ENCODE measurements around the gene CCR6.

Gene CCR6

GRCh38 chr6:167121335-167121841 is 1.5 kb upstream of the CCR6 start:
- FAIRE-seq, result no peak

- FAIRE-seq, result no peak
Observed at GRCh38 chr6:167122041-167122826, 662 bp upstream of the CCR6 start.

DNA sequence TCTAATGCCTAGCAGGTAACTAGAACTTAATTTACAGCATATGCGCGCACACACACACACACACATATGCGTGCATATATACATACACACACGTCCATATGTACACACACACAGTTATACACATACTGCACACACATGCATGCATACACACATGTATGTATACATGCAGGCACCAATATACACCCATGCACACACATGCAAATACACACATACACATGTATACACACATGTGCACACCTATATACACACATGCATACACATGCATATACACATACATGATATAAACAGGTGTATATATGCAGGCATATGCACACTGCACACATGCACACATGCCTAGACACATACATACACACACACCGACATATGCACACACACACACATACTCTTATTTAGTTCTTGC is 1.9 kb downstream of the CCR6 start:
- no peak for FAIRE-seq

DNA sequence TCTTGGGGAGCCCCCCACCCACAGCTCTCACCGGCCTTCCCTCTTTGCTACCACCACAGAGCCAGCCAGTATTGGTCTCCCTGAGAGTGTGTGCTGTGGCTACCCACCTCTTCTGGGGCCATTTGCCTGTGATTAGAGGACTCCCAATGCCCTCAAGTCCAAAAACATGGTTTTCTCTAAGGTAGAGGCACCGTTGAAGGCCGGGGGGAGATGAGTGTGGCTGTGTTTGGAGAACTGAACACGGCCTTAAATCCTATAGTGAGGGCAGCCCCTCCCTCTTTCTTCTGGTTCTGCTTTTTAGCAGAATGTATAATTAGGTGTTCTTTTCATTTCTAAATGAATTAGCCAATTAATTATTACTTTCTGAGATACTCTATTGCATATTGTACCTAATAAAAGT is 2.5 kb downstream of the CCR6 start:
- no peak for FAIRE-seq

DNA sequence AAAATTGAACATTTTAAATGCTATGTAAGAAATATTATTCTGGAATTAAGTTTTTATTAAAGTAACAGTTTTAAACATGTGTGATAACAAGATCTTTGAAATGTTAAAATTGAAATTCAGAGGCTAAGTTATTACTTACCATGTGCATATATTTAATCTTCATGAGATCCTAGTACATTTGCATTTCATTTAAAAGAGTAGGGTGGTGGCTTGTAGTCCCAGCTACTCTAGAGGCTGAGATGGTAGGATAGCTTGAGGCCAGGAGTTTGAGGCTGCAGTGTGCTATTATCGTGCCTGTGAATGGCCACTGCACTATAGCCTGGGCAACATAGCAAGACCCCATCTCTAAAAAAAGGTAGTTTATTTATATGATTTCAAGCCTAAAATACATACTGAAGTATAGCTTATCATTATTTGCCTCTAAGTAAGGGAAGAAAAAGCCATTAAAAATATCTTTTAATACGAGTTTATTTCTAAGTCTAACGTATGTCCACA is 3.0 kb downstream of the CCR6 start:
- peak; percentile 8 for FAIRE-seq

GRCh38 chr6:167127785-167128531 is 5.1 kb downstream of the CCR6 start:
- FAIRE-seq, result no peak

DNA sequence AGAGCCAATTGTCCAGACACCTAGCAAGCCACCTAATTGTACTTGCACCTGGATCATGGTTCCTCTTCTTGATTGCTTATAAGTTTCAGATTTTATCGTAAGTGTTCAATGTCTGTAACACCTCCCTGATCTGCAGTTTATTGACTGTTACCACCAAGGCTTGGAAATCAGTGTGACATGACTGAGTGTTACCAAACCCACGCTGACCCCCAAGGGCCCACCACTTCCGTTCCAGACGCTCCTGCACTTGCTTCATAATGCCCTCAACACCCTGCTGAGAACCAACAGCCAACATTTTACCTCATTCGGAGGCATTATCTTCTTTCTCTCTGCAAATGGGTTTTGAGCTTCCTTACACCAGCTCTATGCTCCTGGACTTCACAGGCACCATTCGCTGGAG is 6.3 kb downstream of the CCR6 start:
- no peak for FAIRE-seq

DNA sequence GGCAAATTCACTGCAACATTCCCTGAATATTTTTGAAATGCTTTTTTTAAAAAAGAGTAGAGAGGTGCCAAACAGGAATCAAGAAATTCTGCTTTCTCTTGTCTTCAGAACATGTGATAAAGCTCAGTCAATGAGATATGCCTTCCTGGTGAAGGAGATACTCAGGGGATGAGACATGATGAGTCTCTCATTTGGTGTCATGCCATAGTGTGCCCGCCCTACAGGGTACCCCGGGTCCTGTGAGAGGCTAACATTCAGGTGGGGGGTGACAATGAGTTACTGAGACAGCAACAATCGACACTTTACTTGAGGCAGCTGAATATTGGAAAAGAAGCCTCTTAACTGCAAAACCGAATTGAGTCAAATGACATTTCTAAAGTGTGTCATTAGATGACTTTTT is 6.7 kb downstream of the CCR6 start:
- FAIRE-seq, result no peak

GRCh38 chr6:167130008-167130677 is 7.2 kb downstream of the CCR6 start:
- no peak for FAIRE-seq

GRCh38 chr6:167130712-167131684 is 8.1 kb downstream of the CCR6 start:
- FAIRE-seq, result no peak

- FAIRE-seq, result no peak
Observed at GRCh38 chr6:167134448-167135328, 11.8 kb downstream of the CCR6 start.

GRCh38 chr6:167136376-167136775 is 13.5 kb downstream of the CCR6 start:
- FAIRE-seq, result no peak

- no peak for FAIRE-seq
Observed at GRCh38 chr6:167137081-167137480, 14.2 kb downstream of the CCR6 start.

GRCh38 chr6:167137881-167138280 is 15.0 kb downstream of the CCR6 start:
- no peak for FAIRE-seq

DNA sequence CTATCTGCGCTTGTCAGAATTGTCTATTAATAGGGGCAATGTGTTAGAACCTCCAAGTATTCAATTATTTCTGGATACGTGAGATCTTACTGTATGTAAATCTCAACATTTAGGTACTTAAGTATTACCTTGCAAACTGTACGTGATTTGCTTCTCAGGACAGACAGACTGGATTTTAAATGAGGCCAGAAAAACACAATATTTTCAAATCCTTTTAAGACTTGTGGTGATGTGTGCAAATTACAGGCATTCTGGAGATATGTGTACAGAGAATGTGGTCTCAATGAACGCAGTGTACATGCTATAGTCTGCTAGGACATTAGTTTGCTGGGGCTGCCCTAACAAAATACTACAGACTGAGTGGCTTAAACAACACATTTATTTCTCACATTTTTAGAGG is 16.9 kb downstream of the CCR6 start:
- FAIRE-seq, result no peak

GRCh38 chr6:167140589-167141474 is 17.9 kb downstream of the CCR6 start:
- no peak for FAIRE-seq

DNA sequence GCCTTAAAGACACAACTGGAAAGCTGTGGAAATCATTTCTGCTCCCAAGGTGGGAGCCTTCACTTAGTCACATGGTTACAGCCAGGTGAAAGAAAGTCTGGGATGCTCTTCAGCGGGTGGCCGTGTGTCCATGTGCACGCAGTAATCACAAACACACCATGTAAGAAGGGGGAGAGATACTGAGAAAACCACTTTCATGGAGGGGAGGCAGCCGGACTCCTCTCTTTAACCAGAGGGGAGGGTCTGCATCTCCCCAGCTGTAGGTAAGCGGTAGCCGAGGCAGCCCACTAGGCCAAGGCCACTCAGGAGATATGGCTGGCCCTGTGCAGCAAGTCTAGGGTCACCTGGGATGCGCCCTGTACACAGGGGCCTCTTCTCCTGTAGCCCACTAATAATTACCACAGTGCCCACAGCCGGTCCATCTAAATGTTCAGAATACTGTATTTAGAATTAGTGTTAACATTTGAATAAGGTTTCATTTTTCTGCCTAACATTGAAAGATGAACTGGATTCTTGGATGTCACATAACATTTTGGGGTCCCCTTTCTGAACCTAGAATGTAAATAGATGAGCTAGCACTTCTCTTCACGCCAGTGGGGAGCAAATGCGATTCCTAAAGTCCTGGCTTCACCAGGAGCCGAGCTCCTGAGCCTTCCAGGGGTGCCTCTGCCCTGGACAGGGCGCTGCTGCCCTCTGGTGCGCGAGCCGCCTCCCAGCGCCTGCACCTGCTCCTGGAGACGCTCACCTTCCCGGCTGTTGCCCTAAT is 19.0 kb downstream of the CCR6 start:
- FAIRE-seq, result no peak

- peak; percentile 48 for FAIRE-seq
Observed at GRCh38 chr6:167142433-167142761, 19.5 kb downstream of the CCR6 start.

DNA sequence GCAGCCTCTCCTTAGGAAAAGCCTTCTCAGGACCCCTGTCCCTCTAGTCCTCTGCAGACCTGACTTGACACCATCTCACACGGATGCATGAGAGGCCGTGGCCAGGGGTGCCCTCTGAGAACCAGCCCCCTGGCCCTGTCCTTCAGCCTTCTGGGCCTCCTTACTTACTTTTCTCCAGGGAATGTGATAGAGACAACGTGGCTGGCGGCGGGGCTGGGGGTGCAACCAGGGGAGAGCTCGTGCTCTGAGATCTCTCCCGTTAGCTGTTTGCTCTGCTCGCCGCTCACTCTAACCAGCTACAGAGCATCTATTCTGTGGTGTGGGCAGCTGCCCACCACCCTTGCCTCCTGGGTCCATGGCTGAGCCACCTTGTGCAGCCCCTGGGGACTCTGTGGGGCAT is 20.1 kb downstream of the CCR6 start:
- FAIRE-seq, result no peak
